EH (cell line): ENCODE results near the gene ABHD15.

Experiments used
- DNase-seq: peaks from one replicate; pipeline ENCODE4 v3.0.0-alpha.2; 2015; ENCODE audit warnings: low read depth

The ABHD15 gene

DNA sequence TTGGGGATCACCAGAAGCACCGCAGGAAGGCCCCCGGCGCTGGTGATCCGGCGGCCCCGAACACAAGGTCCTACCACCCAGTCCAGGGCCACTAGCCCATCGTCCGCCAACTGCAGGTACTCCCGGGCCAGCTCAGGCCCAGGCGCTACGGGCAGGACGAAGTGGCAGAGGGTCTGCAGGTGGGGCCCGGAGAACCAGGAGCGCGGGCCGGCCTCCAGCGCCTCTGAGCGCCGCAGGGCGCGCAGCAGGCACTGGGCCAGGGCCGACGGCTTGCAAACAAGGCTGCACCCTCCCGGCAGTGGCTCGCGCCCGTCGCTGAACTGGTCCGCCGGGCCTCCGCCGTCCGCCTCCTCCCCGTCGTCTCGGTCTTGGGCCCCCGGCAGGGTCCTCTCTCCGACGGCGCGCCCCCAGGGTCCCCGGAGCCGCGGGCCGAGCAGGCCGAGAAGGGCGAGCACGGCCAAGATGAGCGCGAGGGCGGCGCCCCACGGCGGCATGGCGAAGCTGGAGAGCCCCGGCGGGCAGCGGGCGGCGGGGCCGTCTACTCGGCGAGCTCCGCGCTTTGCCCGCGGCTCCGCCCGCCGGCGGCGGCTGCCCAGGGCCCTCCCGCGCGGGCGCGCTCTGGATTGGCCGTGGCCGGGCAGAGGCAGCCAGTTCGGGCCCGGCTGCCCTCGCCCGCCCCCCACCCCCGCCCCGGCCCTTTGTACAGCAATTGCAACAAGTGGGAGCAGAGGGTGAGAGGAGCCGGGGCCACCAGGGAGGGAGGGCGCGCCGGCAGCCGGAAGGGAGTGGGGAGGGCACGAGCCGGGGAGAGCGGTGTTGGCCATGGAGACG, at the start of gene ABHD15:
Gene ABHD15, minus strand, starts transcription at position 565 of the 831 bp plus-strand sequence. Its CDS starts 71 bp downstream, at position 494.
- peak; percentile 75 for DNase-seq

- peak; percentile 84 for DNase-seq
Measured at GRCh38 chr17:29615492-29616299, 48.9 kb upstream of the ABHD15 start.

GRCh38 chr17:29615048-29615385, 48.2 kb upstream of the ABHD15 start:
- peak; percentile 34 for DNase-seq

DNA sequence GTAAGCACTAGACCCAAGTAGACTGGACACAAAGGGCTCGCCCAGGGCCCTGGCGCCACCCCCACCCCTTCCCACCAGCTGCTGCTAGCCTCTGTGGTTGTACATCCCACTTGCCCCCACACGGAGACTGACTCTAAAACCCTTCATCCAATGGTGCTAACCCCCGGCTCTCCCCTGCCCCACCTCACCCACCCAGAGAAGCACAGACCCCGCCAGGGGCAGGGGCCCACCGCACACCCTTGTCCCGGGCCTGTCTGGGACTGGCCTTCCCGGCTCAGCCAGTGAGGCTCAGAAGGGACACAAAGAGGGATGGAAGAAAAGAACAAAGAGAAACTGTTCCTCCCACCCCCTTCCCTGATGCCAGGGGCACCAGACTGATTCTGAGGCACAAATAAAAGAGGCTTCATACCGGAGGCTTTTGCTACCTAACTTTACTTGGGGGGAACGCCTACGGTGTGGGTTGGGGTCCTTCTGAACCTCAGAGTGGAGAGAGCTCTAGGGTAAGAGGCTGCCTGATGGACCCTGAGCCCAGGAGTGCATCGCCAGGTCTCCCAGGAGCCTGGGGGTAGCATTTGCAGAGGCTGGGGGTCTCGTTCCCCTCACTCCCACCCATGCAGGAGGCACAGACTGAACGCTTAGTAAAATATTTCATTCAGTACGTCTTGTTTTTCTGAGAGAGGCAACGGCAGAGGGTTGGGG, 47.7 kb upstream of the ABHD15 start:
- no peak for DNase-seq

DNA sequence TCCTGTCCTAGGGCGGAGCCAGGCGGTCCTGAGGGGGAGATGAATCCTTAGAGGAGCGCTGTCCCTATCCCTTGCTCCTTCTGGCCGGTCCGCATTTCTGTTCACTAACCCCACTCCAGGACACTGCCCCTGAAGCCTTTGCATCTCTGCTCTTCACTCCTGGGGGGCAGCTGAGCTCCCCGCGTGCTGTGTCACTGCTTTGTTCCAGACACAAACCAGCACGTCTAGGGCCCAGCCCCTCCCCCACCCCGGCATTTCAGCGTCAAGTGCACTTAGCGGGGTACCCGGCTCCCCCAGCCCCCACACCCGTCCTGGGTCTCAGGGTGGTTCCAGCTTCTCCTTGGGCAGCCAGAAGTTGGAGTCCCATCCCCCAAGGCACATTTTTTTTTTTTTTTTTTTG, 47.0 kb upstream of the ABHD15 start:
- no peak for DNase-seq

- DNase-seq = peak; percentile 83
Measured at GRCh38 chr17:29613352-29613837, 46.6 kb upstream of the ABHD15 start.

DNA sequence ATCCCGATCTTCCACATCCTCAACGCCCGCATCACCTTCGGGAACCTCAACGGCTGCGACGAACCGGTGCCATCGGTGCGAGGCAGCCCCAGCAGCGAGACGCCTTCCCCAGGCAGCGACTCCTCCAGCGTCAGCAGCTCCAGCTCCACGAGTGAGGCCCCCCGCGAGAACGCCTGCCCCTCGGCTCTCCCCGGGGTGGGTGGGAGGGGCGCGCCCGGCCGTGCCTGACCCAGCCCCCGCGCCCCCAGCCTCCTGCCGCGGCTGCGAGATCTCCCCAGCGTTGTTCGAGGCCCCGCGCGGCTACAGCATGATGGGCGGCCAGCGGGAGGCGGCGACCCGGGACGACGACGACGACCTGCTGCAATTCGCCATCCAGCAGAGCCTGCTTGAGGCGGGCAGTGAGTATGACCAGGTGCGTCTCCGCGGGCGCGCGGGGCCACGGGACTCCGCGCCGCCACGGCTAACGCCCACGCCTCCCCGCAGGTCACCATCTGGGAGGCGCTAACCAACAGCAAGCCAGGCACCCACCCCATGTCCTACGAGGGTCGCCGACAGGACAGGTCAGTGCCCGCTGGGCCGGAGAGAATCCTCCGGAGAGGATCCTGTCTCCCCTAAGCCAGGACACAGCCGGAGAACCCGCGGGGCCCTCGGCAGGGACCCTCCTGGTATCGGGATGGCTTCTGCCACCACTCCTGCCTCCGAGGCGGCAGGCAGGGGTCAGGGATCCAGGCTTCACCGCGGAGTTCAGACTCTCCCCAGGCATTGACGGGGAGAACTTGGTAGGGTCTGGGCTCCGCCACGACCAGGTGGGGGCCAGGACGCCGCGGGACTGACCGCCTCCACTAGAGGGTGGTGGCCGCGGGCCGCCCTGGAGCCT, 45.8 kb upstream of the ABHD15 start:
- no peak for DNase-seq

GRCh38 chr17:29612094-29612403, 45.2 kb upstream of the ABHD15 start:
- no peak for DNase-seq

- no peak for DNase-seq
Measured at GRCh38 chr17:29611351-29612093, 44.7 kb upstream of the ABHD15 start.

GRCh38 chr17:29610395-29610794, 43.6 kb upstream of the ABHD15 start:
- no peak for DNase-seq

GRCh38 chr17:29608986-29609385, 42.1 kb upstream of the ABHD15 start:
- no peak for DNase-seq

- no peak for DNase-seq
Measured at GRCh38 chr17:29607557-29608195, 40.8 kb upstream of the ABHD15 start.

DNA sequence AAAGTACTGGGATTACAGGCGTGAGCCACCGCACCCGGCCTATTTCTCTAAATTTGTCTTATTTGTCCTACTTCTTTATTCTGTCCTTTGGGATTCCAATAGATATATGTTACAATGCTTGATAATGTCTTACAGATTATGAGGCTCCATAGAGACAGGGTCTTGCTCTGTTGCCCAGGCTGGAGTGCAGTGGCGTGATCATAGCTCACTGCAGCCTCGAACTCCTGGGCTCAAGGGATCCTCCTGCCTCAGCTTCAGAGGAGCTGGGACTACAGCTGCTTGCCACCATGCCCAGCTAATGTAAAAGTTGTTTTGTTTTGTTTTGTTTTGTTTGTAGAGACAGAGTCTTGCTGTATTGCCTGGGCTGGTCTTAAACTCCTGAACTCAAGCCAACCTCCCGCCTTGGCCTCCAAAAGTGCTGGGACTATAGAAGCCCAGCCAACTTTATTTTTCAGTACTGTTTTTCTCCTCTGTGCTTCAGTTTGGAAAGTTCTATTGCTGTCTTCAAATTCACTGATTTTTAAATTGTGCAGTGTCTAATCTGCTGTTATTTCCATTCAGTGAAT, 36.4 kb upstream of the ABHD15 start:
- no peak for DNase-seq

- DNase-seq = no peak
Measured at GRCh38 chr17:29597361-29598172, 30.7 kb upstream of the ABHD15 start.

GRCh38 chr17:29596811-29597210, 30.0 kb upstream of the ABHD15 start:
- no peak for DNase-seq

DNA sequence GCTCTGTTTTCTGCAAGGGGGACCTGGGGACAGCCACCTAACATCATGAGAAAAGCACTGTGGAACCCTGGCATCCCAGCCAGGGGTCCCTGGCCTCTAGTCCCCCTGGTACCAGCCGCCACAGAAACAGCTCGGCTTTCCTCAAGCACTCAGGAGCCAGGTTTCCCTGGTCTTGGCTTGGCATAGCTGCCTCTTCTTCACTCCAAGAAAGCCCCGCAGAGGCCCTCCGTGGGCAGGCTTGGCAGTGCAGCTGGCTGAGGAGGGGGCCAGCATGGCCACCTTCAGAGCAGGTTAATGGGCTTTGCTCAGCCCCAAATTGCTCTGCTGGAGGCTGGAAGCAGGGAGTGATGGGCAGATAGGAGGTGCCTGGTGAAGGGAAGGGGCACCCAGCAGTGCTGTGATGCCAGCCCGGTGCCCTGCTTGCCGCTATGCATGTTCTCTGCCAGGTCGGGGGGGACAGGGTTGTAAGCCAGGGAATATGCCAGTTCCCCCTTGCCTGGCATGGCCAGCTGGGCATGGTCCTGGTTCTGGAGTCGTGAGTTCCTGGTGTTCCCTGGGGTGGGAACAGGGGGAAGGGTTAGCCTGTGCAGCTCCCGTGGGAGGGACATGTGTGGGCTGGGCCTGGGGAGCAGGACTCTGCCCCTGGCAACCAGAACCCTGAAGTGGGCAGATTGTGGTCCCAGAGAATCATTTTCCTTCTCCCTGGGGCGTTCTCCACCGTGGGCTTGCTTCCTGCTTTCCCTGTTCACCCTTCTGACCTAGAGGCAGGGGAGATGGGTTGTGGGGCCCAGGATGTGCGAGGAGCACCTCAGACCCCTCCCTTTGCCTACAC, 29.3 kb upstream of the ABHD15 start:
- no peak for DNase-seq

DNA sequence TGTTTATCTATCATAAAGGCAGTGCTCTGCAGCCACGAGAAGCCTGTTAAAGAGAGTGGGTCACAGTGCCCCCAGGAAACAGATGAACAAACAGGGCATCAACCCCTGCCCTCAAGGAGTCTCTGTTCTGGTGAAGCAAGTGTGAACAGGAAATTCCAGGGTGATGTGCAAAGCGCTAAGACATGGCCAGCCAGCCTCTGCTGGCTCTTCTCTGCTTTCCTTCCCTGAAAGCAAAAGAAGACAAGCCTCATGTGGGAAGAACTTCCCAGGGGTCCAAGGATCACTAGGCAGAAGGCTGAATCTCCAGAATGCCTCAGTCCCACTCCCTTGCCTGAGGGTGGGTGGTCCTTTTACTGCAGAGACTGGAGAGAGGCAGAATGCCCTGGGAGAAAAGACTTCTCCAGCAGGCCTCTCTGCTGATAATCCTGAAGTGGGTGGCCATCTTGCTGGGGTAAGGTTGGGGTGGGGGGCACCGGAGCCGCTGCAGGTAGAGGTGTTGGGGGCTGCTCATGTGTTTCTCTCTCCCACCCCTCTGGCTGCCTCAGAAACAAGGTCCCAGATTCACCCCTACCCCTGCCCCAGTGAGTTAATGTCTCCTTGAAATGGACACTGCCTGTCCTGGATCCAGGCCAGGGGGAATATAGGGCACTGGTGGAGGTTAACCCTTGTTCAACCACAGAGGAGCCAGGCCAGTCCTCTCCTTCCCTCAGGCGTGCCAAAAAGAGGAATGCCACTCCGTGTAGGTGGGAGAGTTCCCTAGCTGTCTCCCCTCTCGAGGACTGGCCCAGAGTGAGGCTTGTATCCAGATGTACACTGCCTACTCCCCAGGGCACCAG, 28.5 kb upstream of the ABHD15 start:
- no peak for DNase-seq
